Measurements from ENCODE around the gene TCEA3.

GRCh38 chr1:23393706-23394105 is 30.8 kb downstream of the TCEA3 start:
- TF ChIP-seq, protein P1, sequence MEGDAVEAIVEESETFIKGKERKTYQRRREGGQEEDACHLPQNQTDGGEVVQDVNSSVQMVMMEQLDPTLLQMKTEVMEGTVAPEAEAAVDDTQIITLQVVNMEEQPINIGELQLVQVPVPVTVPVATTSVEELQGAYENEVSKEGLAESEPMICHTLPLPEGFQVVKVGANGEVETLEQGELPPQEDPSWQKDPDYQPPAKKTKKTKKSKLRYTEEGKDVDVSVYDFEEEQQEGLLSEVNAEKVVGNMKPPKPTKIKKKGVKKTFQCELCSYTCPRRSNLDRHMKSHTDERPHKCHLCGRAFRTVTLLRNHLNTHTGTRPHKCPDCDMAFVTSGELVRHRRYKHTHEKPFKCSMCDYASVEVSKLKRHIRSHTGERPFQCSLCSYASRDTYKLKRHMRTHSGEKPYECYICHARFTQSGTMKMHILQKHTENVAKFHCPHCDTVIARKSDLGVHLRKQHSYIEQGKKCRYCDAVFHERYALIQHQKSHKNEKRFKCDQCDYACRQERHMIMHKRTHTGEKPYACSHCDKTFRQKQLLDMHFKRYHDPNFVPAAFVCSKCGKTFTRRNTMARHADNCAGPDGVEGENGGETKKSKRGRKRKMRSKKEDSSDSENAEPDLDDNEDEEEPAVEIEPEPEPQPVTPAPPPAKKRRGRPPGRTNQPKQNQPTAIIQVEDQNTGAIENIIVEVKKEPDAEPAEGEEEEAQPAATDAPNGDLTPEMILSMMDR (IDR thresholded peaks at IDR 0.05; ENCODE audit: insufficient read depth, low read depth, low read length): no peak
- no peak for TF ChIP-seq EZH2 (IDR thresholded peaks at IDR 0.05; ENCODE audit: insufficient read depth, low read length)

All from astrocyte (in vitro differentiated cells and primary cell).